GM10266 (cell line): ENCODE data around the gene RECQL5.

Experiments
- DNase-seq: peaks from one replicate; pipeline ENCODE4 v3.0.0; 2012; ENCODE audit errors: extremely low spot score
- CTCF ChIP-seq: IDR thresholded peaks from 2 replicates; pipeline ENCODE4 v1.5.1; 2012; ENCODE audit warnings: mild to moderate bottlenecking, low read depth; ENCODE audit not compliant: control insufficient read depth, insufficient read depth; ENCODE audit errors: missing control alignments

RECQL5 gene

GRCh38 chr17:75624714-75625345, 42.1 kb downstream of the RECQL5 start:
- no peak for TF ChIP-seq CTCF
- DNase-seq = no peak

GRCh38 chr17:75624021-75624420, 42.9 kb downstream of the RECQL5 start:
- DNase-seq = no peak

DNA sequence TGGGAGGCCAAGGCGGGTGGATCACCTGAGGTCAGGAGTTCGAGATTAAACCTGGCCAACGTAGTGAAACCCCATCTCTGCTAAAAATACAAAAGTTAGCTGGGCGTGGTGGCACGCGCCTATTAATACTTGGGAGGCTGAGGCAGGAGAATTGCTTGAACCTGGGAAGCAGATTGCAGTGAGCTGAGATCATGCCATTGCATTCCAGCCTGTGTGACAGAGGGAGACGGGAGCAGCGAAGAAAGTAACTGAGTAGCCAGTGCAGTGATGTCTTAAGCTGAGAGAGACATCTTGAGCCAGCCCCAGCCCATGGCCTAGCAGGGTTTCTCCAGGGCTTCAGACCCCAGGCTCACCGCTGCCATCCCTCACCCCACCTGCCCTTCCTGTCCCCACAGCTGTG, 43.6 kb downstream of the RECQL5 start:
- TF ChIP-seq CTCF = no peak

More at GRCh38 chr17:75624021-75624420, 42.9 kb downstream of the RECQL5 start:
- no peak for TF ChIP-seq CTCF

DNA sequence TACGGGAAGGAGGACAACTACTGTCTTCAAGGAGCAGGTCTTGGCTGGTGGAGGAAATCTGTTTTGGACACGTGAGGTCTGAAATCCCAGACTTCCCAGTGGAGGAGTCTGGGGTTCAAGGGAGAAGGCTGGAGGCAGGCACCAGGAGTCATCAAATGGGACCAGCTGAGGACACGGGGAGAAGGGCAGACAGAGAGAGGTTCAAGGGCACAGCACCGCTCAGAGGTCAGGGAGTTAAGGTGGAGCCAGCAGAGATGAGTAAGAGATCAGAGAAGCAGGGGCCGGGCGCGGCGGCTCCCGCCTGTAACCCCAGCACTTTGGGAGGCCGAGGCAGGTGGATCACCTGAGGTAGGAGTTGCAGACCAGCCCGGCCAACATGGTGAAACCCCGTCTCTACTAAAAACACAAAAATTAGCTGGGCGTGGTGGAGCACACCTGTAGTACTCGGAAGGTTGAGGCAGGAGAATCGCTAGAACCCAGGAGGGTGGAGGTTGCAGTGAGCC, 44.1 kb downstream of the RECQL5 start:
- no peak for TF ChIP-seq CTCF
- no peak for DNase-seq

More for the DNA sequence above, 43.6 kb downstream of the RECQL5 start:
- no peak for DNase-seq

GRCh38 chr17:75622076-75622475, 44.9 kb downstream of the RECQL5 start:
- no peak for DNase-seq
- TF ChIP-seq CTCF = no peak

GRCh38 chr17:75621489-75621888, 45.5 kb downstream of the RECQL5 start:
- no peak for TF ChIP-seq CTCF
- DNase-seq = no peak

DNA sequence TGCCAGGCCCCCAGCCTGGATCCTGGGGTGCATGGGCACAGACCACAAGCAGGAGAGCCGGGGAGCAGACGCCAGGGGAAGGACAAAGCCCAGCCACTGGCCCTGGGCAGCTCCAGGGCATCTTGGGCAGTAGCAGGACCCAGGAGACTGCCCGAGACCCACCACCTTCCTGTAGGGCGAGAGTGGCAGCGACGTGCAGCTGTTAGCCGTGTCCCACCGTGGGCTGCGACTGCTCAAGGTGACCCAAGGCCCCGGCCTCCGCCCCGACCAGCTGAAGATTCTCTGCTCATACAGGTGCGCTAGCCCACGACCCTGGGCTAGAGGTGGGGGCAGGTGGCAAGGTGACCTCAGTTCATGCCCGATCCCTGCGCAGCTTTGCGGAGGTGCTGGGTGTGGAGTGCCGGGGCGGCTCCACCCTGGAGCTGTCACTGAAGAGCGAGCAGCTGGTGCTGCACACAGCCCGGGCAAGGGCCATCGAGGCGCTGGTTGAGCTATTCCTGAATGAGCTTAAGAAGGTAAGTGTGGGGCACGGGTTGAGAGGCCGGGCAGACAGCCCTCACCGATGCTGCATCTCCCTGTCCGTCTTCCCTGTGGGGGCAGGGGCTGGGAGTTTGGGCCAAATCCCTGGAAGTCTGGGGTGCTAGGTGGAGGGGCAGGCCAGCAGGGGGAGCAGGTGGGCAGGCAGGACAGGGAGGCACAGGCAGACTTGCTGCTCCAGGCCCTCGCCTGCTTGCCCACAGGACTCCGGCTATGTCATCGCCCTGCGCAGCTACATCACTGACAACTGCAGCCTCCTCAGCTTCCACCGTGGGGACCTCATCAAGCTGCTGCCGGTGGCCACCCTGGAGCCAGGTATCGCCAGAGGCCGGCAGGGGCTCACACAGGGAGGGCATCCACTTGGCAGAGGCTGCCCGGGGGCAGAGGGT, 47.2 kb downstream of the RECQL5 start:
- DNase-seq = no peak
- peak; percentile 41 for TF ChIP-seq CTCF
